IPS-NIHi11 (cell line): ENCODE measurements around the gene ZNF358.

Experiments
- DNase-seq: peaks from one replicate; pipeline ENCODE4 v3.0.0; 2012; ENCODE audit warnings: mixed read lengths, low spot score

ZNF358 gene

DNA sequence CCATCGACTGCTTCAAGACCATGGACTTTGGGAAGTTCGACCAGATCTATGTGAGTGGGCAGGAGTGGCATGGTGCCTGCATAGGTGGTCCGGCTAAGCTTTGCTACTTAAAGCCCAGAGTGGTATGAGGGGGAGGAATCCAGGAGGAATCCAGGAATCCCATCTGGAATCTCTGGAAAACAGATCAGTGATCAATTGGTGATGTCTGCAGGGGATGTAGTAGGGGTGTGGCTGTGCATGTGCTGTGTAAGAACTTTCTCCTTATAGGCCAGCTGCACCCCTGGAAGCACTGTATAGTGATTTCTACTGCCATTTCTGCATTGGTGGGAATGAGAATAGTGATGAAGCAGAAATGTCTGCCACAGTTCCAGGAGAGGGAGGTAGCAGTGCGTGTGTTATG is 43.2 kb downstream of the ZNF358 start:
- no peak for DNase-seq

DNA sequence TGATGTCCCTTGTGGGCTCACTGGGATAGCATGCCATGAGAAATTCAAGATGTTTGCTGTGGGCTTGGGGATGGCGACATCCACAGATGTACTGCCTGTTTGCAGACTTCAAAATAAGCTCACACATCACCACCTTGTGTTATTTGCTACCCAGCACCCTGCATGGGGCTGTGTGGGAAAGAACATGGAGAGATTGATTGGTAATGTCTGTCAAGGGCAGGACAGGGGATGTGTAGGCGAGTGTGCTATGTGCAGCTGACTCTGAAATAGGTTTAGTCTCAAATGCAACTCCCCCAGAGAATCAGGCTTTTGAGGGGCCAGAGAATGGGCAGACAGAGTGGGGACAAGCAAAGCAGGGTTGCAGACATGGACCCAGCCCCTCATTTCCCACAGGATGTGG is 44.4 kb downstream of the ZNF358 start:
- no peak for DNase-seq

DNA sequence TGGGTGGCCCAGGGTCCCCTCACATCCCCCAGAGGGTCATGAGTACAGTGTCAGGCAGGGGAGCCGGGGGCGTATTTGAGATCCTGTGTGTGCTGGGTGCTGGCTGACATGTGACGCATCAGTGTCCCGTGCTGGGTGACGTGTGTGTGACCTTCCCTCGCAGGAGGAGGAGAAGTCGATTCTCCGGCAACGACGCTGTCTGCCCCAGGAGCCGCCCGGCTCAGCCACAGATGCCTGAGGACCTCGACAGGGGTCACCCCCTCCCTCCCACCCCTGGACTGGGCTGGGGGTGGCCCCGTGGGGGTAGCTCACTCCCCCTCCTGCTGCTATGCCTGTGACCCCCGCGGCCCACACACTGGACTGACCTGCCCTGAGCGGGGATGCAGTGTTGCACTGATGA is 45.4 kb downstream of the ZNF358 start:
- no peak for DNase-seq

DNA sequence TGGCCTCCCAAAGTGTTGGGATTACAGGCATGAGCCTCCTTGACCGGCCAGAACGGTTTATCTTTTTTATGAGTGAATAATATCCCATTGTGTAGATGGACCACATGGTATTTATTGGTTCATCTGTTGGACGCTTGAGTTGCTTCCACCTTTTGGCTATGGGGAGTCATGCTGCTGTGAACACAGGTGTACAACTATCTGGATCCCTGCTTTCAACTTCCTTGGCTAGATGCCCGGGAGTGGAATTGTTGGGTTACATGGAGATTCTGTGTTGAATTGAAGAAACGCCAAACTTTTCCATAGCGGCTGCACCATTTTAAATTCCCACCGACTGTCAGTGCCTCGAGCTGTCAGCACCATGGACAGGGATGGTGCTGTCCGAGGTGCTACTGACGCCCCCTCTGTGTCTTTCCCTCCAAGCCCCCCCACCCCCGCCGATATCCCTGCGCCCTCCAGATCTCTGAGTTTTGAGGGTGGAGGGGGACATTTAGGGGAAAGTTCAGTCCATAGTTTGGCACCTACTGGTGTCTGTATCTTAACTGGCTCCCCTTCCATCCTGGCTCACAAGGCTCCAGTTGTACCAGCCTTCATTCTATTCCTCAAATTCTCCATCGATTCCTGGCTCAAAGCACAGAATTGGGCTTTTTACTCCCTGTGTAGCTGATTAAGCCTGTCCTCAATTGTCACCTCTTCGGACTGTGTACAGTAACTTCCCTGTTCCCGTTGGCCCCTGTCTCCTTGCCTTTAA is 46.9 kb downstream of the ZNF358 start:
- peak; percentile 68 for DNase-seq

DNA sequence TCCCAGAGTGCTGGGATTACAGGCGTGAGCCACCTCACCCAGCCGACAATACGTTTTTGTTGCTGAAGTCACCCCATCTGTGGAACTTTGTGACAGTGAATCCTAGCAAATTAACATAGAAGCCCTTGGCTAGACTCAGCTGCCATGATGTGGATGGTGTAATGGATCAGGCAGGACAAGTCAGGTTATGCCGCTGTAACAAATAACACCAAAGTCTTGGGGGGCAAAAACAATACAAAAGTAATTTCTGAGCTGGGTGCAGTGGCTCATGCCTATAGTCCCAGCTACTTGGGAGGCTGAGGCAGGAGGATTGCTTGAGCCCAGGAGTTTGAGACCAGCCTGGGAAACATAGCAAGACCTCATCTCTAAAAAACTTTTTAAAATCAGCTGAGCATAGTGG is 49.0 kb downstream of the ZNF358 start:
- DNase-seq = no peak

DNA sequence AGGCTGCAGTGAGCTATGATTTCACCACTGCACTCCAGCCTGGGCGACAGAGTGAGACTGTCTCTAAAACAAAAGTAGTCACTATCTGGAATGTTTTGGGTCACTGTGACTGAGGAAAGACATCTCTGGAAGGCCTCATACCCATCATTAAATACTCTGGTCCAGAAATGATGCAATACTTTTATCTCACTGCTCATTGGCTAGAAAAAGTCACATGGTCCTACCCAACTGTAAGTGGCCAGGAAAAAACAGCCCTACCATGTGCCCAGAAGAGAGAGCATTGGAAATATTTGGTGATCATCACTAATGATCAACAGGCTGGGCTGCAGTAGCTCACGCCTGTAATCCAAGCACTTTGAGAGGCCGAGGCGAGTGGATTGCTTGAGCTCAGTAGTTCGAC is 49.4 kb downstream of the ZNF358 start:
- DNase-seq = no peak
